NCI-H2171 treated with DMSO at 0.1 percent for 48 hours (cell line): ENCODE data around the gene CFAP221.

ENCODE experiments used
- DNase-seq: peaks from one replicate; lab custom pipeline; 2025; lab: John Stamatoyannopoulos, UW

Gene CFAP221

GRCh38 chr2:119544075-119544938 lies at the start of gene CFAP221:
Gene CFAP221 (plus strand): TSS chr2:119544449. CDS start chr2:119546132, 1,683 bp downstream.
- DNase-seq = peak; percentile 59

- no peak for DNase-seq
These were observed 48.3 kb upstream of the CFAP221 start for GRCh38 chr2:119495948-119496347.

- DNase-seq = no peak
These were observed 47.6 kb upstream of the CFAP221 start for GRCh38 chr2:119496682-119497081.

GRCh38 chr2:119508756-119509155 lies 35.5 kb upstream of the CFAP221 start:
- DNase-seq = no peak

GRCh38 chr2:119511989-119512388 lies 32.3 kb upstream of the CFAP221 start:
- no peak for DNase-seq

- no peak for DNase-seq
These were observed 31.3 kb upstream of the CFAP221 start for GRCh38 chr2:119512946-119513345.

GRCh38 chr2:119513832-119514231 lies 30.4 kb upstream of the CFAP221 start:
- DNase-seq = no peak

GRCh38 chr2:119516121-119516520 lies 28.1 kb upstream of the CFAP221 start:
- DNase-seq = no peak

- DNase-seq = peak; percentile 15
These were observed 26.8 kb upstream of the CFAP221 start for GRCh38 chr2:119517433-119517832.

- DNase-seq = no peak
These were observed 25.7 kb upstream of the CFAP221 start for GRCh38 chr2:119518401-119519056.

- DNase-seq = no peak
These were observed 25.2 kb upstream of the CFAP221 start for GRCh38 chr2:119519057-119519408.

GRCh38 chr2:119520696-119521432 lies 23.4 kb upstream of the CFAP221 start:
- DNase-seq = peak; percentile 20

GRCh38 chr2:119521433-119522050 lies 22.7 kb upstream of the CFAP221 start:
- DNase-seq = no peak

GRCh38 chr2:119522671-119523070 lies 21.6 kb upstream of the CFAP221 start:
- peak; percentile 10 for DNase-seq

- peak; percentile 28 for DNase-seq
These were observed 20.8 kb upstream of the CFAP221 start for GRCh38 chr2:119523383-119523951.

GRCh38 chr2:119523952-119524694 lies 20.1 kb upstream of the CFAP221 start, which contains the start of gene SCTR:
Gene SCTR (minus strand): TSS chr2:119524483. CDS start chr2:119524226, 257 bp downstream.
- peak; percentile 39 for DNase-seq

- no peak for DNase-seq
These were observed 18.6 kb upstream of the CFAP221 start for GRCh38 chr2:119525614-119526013.

- no peak for DNase-seq
These were observed 16.2 kb upstream of the CFAP221 start for GRCh38 chr2:119527999-119528398.

GRCh38 chr2:119531292-119531691 lies 13.0 kb upstream of the CFAP221 start:
- DNase-seq = peak; percentile 30

GRCh38 chr2:119533560-119533959 lies 10.7 kb upstream of the CFAP221 start:
- no peak for DNase-seq

- no peak for DNase-seq
These were observed 8.0 kb upstream of the CFAP221 start for GRCh38 chr2:119536211-119536610.
